ENCODE data around the gene ELF1.

The ELF1 gene

DNA sequence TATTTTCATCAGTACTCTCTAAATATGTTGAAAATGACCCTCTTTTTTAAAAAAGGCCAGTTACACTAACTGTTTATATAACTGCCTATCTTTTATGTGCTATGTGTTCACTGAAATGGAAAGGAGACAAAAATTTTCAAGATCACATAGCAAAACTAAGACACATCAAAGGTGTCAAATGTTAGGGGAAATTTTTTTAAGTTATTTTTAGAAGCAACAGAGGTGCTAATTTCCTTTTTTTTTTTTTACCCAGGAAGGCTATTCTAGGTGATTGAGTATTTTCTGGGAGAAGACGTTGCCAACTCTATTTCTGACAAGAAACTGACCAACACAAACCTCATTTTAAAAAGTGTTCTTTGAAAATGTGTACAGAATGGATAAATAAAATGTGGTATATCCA is 45.7 kb downstream of the ELF1 start:
- Histone ChIP-seq H3K4me1 (ENCODE audit: control insufficient read depth, low read depth, low read length) (peaks cover 3% of the 10 kb centered on the region), H3K9ac (ENCODE audit: low read length) (no peak overlapping the region), H3K27ac (ENCODE audit: low read length) (no peak overlapping the region)

DNA sequence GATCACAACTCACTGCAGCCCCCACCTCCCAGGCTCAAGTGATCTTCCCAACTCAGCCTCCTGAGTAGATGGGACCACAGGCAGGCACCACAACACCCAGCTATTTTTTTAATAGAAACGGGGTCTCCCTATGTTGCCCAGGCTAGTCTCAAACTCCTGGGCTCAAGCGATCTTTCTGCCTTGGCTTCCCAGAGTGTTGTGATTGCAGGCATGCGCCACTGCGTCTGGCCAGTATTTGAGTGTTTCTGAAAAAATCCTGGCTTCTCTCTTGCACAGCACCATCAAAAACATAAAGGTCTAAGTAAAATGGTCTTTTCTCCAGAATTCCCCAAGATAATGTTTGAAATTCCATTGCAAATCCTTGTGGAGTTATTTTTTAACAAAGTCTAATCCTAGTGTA is 47.8 kb downstream of the ELF1 start:
- H3K4me1 ChIP-seq (ENCODE audit: control insufficient read depth, low read depth, low read length), result peaks cover 3% of the 10 kb centered on the region
- H3K9me3 ChIP-seq (ENCODE audit: control insufficient read depth, low read depth, low read length), result no peaks in the 10 kb centered on the region
- H3K4me3 ChIP-seq (ENCODE audit: low read length), result no peak overlapping the region
- H3K9ac ChIP-seq (ENCODE audit: low read length), result no peak overlapping the region
- H3K27ac ChIP-seq (ENCODE audit: low read length), result no peak overlapping the region
- no peaks in the 10 kb centered on the region for H3K27me3 ChIP-seq (ENCODE audit: control insufficient read depth, insufficient read depth, low read length)
- no peaks in the 10 kb centered on the region for H3K36me3 ChIP-seq (ENCODE audit: control insufficient read depth, low read depth, low read length)

More for the DNA sequence above, 45.7 kb downstream of the ELF1 start:
- H3K9me3 ChIP-seq (ENCODE audit: control insufficient read depth, low read depth, low read length), result no peaks in the 10 kb centered on the region
- no peaks in the 10 kb centered on the region for H3K36me3 ChIP-seq (ENCODE audit: control insufficient read depth, low read depth, low read length)
- H3K27me3 ChIP-seq (ENCODE audit: control insufficient read depth, insufficient read depth, low read length), result no peaks in the 10 kb centered on the region
- H3K4me3 ChIP-seq (ENCODE audit: low read length), result no peak overlapping the region

DNA sequence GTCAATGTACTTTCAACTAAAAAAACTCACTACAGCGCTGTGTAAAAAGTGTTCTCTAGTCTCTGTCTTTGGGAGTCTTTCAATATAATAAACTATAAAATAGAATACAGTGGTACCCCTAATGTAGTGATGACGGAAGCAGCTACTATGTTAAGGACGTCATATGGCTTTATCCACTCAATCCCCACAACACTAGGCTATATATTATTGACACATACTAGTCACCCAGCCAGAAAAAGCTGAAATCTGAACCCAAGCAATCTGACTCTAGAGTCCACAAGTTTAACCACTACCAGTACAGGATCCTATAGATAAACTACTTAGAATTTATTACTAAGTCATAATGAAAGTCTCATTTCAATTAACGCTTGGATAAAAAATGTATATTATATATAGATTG is 48.3 kb downstream of the ELF1 start:
- Histone ChIP-seq H3K4me3 (ENCODE audit: low read length) (no peak overlapping the region), H3K27me3 (ENCODE audit: control insufficient read depth, insufficient read depth, low read length) (no peaks in the 10 kb centered on the region), H3K27ac (ENCODE audit: low read length) (no peak overlapping the region), H3K9me3 (ENCODE audit: control insufficient read depth, low read depth, low read length) (no peaks in the 10 kb centered on the region), H3K9ac (ENCODE audit: low read length) (no peak overlapping the region), H3K4me1 (ENCODE audit: control insufficient read depth, low read depth, low read length) (peaks cover 3% of the 10 kb centered on the region), H3K36me3 (ENCODE audit: control insufficient read depth, low read depth, low read length) (no peaks in the 10 kb centered on the region)

DNA sequence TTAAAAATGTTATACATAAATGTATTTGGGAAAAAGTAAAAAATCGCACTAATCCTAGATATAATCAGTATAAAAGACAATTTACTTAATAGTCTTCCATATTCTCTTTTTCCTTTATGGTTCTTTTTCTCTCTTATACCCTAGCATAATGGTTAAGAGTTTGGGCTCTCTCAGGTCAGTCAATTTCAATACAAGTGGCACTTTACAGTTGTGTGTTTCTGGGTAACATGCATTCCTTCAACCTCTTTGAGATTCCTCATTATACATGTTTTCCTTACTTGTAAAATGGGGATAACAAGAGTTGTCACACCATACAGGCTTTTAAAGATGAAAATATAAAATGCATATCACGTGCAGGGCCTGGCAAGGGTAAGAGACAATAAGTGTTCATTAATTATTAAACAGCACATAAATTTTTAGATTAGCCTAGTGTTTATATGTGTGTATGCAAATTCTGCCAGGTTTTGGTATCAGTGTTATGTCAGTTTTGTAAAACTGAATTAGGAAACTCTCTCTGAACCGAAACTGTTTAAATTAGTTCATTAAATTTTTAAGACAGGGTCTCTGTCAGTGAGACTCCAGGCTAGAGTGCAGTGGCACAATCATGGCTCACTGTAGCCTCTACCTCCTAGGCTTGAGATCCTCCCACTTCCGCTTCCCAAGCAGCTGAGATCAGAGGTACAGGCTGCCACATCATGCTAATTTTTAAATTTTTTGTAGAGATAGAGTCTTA is 49.8 kb downstream of the ELF1 start:
- Histone ChIP-seq H3K9me3 (ENCODE audit: control insufficient read depth, low read depth, low read length) (no peaks in the 10 kb centered on the region), H3K27me3 (ENCODE audit: control insufficient read depth, insufficient read depth, low read length) (no peaks in the 10 kb centered on the region), H3K36me3 (ENCODE audit: control insufficient read depth, low read depth, low read length) (no peaks in the 10 kb centered on the region), H3K27ac (ENCODE audit: low read length) (no peak overlapping the region), H3K4me1 (ENCODE audit: control insufficient read depth, low read depth, low read length) (no peaks in the 10 kb centered on the region), H3K9ac (ENCODE audit: low read length) (no peak overlapping the region), H3K4me3 (ENCODE audit: low read length) (no peak overlapping the region)

DNA sequence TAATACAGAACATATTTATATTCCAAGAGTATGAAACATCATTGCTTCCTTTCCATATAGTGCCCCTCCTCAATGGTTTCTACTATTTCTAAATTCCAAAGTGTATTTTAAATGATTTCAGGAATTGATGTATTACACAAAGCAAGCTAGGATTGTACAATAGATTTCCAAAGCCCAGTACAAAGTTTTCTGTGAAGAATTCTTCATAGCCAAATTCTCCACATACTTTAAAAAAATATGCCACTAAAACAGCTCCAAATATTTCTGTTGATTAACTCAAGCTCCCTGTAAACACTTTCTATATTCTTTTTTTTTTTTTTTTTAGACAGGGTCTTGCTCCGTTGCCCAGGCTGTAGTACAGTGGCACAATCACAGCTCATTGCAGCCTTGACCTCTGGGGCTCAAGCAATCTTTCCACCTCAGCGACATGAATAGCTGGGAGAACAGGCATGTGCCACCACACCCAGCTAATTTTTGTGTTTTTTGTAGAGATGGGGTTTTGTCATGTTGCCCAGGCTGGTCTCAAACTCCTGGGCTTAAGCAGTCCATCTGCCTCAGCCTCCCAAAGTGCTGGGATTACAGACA is 50.6 kb downstream of the ELF1 start:
- no peaks in the 10 kb centered on the region for H3K4me1 ChIP-seq (ENCODE audit: control insufficient read depth, low read depth, low read length)

DNA sequence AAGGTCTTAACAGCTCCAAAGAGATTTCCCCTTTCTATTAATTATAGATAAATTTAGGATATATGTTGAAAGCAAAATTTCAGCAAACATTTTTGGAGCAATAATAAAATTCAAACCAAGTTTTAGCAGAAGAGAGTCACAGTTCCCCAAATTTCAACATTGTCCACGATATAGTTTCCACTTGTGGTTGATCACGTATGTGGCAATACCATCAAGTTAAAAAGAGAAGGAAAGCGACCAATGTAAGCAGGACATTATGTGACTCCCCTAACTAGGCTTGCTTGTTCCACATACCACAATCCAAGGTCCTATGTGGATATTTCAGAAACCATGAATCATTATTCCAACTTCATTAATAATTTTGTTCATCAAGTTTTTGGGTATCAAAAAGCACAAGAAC is 52.8 kb downstream of the ELF1 start:
- H3K9ac ChIP-seq (ENCODE audit: low read length), result no peak overlapping the region
- no peaks in the 10 kb centered on the region for H3K27me3 ChIP-seq (ENCODE audit: control insufficient read depth, insufficient read depth, low read length)
- no peak overlapping the region for H3K27ac ChIP-seq (ENCODE audit: low read length)
- no peaks in the 10 kb centered on the region for H3K36me3 ChIP-seq (ENCODE audit: control insufficient read depth, low read depth, low read length)
- H3K9me3 ChIP-seq (ENCODE audit: control insufficient read depth, low read depth, low read length), result no peaks in the 10 kb centered on the region
- H3K4me3 ChIP-seq (ENCODE audit: low read length), result no peak overlapping the region
- H3K4me1 ChIP-seq (ENCODE audit: control insufficient read depth, low read depth, low read length), result no peaks in the 10 kb centered on the region

More for the DNA sequence above, 50.6 kb downstream of the ELF1 start:
- no peaks in the 10 kb centered on the region for H3K27me3 ChIP-seq (ENCODE audit: control insufficient read depth, insufficient read depth, low read length)
- no peaks in the 10 kb centered on the region for H3K9me3 ChIP-seq (ENCODE audit: control insufficient read depth, low read depth, low read length)
- H3K27ac ChIP-seq (ENCODE audit: low read length), result no peak overlapping the region
- H3K4me3 ChIP-seq (ENCODE audit: low read length), result no peak overlapping the region
- H3K9ac ChIP-seq (ENCODE audit: low read length), result no peak overlapping the region
- no peaks in the 10 kb centered on the region for H3K36me3 ChIP-seq (ENCODE audit: control insufficient read depth, low read depth, low read length)

DNA sequence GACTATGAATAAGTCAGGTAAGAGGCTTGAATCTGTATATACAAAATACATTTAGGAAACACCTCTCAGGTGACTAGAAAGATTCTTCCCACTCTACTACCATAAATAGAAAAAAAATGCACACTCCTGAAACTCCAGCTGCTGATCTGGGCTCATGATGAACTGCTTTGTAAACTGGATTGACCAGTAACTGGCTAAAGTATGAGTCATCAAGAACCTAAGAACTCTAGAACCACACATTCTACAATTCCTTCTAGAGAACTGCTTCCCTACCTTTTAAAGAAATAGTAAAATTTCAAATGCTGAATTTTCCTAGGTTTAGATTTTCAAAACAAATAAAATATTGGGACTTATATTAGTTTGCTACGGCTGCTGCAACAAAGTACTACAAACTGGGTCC is 55.2 kb downstream of the ELF1 start:
- Histone ChIP-seq H3K9me3 (ENCODE audit: control insufficient read depth, low read depth, low read length) (no peaks in the 10 kb centered on the region), H3K36me3 (ENCODE audit: control insufficient read depth, low read depth, low read length) (no peaks in the 10 kb centered on the region), H3K4me3 (ENCODE audit: low read length) (no peak overlapping the region), H3K9ac (ENCODE audit: low read length) (no peak overlapping the region), H3K27me3 (ENCODE audit: control insufficient read depth, insufficient read depth, low read length) (no peaks in the 10 kb centered on the region), H3K4me1 (ENCODE audit: control insufficient read depth, low read depth, low read length) (no peaks in the 10 kb centered on the region), H3K27ac (ENCODE audit: low read length) (no peak overlapping the region)

DNA sequence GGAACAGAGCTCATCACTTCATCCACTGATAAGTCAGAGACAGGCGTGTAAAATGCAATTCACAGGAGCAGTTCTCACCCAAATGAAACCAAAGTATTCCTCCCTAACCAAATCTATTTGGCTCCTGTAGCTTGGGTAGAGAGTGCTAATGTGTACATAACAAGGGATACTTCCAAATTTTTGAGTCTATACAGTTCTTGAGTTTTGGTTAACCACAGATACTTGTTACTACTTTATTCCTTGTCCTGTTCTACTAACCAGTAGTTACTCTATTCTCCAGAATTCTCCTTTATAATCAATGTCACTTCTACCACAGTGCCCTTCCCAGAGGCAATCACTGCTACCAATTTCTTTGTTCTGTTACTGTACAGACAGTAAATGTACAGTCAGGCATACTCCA is 57.3 kb downstream of the ELF1 start:
- Histone ChIP-seq H3K9me3 (ENCODE audit: control insufficient read depth, low read depth, low read length) (no peaks in the 10 kb centered on the region), H3K9ac (ENCODE audit: low read length) (no peak overlapping the region), H3K27ac (ENCODE audit: low read length) (no peak overlapping the region), H3K4me3 (ENCODE audit: low read length) (no peak overlapping the region), H3K36me3 (ENCODE audit: control insufficient read depth, low read depth, low read length) (no peaks in the 10 kb centered on the region), H3K4me1 (ENCODE audit: control insufficient read depth, low read depth, low read length) (no peaks in the 10 kb centered on the region), H3K27me3 (ENCODE audit: control insufficient read depth, insufficient read depth, low read length) (no peaks in the 10 kb centered on the region)

DNA sequence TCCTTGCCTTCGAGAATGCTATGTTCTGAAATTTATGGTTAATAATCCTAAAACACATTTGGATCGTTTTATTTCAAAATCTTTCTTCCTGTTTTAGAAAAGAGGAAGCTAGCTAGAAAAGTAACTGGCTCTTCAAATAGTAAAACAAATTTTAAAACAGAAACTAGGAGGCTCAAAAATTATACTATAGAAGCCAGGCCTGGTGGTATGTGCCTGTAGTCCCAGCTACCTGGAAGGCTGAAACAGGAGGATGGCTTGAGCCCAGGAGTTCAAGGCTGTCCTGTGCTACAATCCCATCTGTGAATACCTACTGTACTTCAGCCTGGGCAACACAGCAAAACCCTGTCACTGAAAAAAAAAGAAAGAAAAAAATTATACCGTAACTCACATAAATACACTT is 57.9 kb downstream of the ELF1 start:
- no peaks in the 10 kb centered on the region for H3K36me3 ChIP-seq (ENCODE audit: control insufficient read depth, low read depth, low read length)
- no peak overlapping the region for H3K9ac ChIP-seq (ENCODE audit: low read length)
- H3K27ac ChIP-seq (ENCODE audit: low read length), result no peak overlapping the region
- no peaks in the 10 kb centered on the region for H3K4me1 ChIP-seq (ENCODE audit: control insufficient read depth, low read depth, low read length)
- H3K27me3 ChIP-seq (ENCODE audit: control insufficient read depth, insufficient read depth, low read length), result no peaks in the 10 kb centered on the region
- no peaks in the 10 kb centered on the region for H3K9me3 ChIP-seq (ENCODE audit: control insufficient read depth, low read depth, low read length)
- no peak overlapping the region for H3K4me3 ChIP-seq (ENCODE audit: low read length)

DNA sequence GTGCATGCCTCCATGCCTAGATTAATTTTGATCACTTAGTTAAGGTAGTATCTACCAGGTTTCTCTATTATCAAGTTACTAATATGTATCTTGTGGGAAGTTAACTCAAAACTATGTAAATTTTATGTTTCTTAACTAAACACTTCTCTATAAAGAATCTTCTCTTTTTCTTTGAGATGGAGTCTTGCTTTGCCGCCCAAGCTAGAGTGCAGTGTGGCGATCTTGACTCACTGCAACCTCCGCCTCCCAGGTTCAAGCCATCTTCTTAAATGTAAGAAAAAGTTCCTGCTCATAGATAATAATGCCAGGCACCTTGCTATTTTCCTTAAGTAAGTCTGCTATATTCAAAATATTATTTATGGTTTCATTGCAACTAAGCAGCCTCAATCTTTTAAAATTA is 58.4 kb downstream of the ELF1 start:
- no peak overlapping the region for H3K4me3 ChIP-seq (ENCODE audit: low read length)
- H3K27ac ChIP-seq (ENCODE audit: low read length), result no peak overlapping the region
- H3K9me3 ChIP-seq (ENCODE audit: control insufficient read depth, low read depth, low read length), result no peaks in the 10 kb centered on the region
- H3K4me1 ChIP-seq (ENCODE audit: control insufficient read depth, low read depth, low read length), result no peaks in the 10 kb centered on the region
- H3K27me3 ChIP-seq (ENCODE audit: control insufficient read depth, insufficient read depth, low read length), result no peaks in the 10 kb centered on the region
- no peak overlapping the region for H3K9ac ChIP-seq (ENCODE audit: low read length)
- H3K36me3 ChIP-seq (ENCODE audit: control insufficient read depth, low read depth, low read length), result no peaks in the 10 kb centered on the region

DNA sequence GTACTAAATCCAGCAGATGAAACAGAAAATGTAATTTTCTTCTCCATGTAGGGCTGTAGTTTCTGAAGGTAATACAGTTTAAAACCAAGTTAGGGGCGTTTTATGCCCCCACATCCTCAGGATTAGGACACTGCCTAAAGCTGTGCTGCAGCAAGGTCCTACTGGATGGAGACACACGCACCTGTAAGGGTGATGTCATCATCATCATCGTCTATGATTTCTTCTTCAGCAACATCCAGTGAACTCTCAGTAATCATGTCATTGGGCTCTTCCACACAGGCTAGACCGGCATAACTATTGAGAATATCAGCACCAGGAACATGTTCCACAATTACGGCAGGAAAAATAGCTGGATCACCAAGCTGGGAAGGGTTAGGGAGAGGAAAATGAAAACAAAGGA is 60.5 kb downstream of the ELF1 start:
- Histone ChIP-seq H3K4me1 (ENCODE audit: control insufficient read depth, low read depth, low read length) (no peaks in the 10 kb centered on the region), H3K27ac (ENCODE audit: low read length) (no peak overlapping the region), H3K9me3 (ENCODE audit: control insufficient read depth, low read depth, low read length) (no peaks in the 10 kb centered on the region), H3K36me3 (ENCODE audit: control insufficient read depth, low read depth, low read length) (no peaks in the 10 kb centered on the region), H3K4me3 (ENCODE audit: low read length) (no peak overlapping the region), H3K27me3 (ENCODE audit: control insufficient read depth, insufficient read depth, low read length) (no peaks in the 10 kb centered on the region), H3K9ac (ENCODE audit: low read length) (no peak overlapping the region)

DNA sequence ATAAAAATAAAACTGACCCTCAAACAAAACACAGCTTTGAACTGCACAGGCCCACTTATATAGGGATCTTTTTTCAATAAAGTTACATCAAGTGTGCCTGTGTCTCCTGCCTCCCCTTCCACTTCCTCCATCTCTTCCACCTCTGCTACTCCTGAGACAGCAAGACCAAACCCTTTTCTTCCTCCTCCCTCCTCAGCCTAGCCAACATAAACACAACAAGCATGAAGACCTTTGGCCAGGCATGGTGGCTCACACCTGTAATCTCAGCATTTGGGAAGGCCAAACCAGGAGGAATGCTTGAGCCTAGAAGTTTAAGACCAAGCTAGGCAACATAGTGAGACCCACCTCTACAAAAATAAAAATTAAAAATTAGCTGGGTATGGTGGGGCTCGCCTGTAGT is 72.6 kb downstream of the ELF1 start:
- Histone ChIP-seq H3K27ac (ENCODE audit: low read length) (no peak overlapping the region), H3K36me3 (ENCODE audit: control insufficient read depth, low read depth, low read length) (no peaks in the 10 kb centered on the region), H3K27me3 (ENCODE audit: control insufficient read depth, insufficient read depth, low read length) (no peaks in the 10 kb centered on the region), H3K4me1 (ENCODE audit: control insufficient read depth, low read depth, low read length) (no peaks in the 10 kb centered on the region), H3K9me3 (ENCODE audit: control insufficient read depth, low read depth, low read length) (no peaks in the 10 kb centered on the region), H3K4me3 (ENCODE audit: low read length) (no peak overlapping the region), H3K9ac (ENCODE audit: low read length) (no peak overlapping the region)
